HG03457 (cell line): ENCODE measurements around the gene EXOC3L4.
"Not testable (repeated sequence)": the region's sequence is repeated elsewhere in the genome, so short reads cannot be mapped to it uniquely, and the experiment has no call there.

Source experiments
- ATAC-seq: cut with Tn5 transposase; IDR thresholded peaks from one replicate; pipeline ENCODE4 v1.9.1; 2021; ENCODE audit warnings: moderate number of reproducible peaks; ENCODE audit not compliant: unreplicated experiment

The EXOC3L4 gene

GRCh38 chr14:103094406-103095209 is at the start of gene EXOC3L4:
TSS of gene EXOC3L4 (plus strand) at chr14:103094725. CDS start at chr14:103100220, 5,495 bp downstream.
- ATAC-seq: no peak

- ATAC-seq: no peak
Observed at GRCh38 chr14:103045371-103045869, 49.1 kb upstream of the EXOC3L4 start.

- ATAC-seq: not testable (repeated sequence)
Observed at GRCh38 chr14:103047453-103047852, 47.1 kb upstream of the EXOC3L4 start.

GRCh38 chr14:103050935-103051334 is 43.6 kb upstream of the EXOC3L4 start:
- no peak for ATAC-seq

GRCh38 chr14:103052407-103052806 is 42.1 kb upstream of the EXOC3L4 start:
- no peak for ATAC-seq

GRCh38 chr14:103055695-103056094 is 38.8 kb upstream of the EXOC3L4 start:
- no peak for ATAC-seq

GRCh38 chr14:103056322-103057027 is 38.0 kb upstream of the EXOC3L4 start:
- ATAC-seq: no peak

GRCh38 chr14:103057028-103057371 is 37.5 kb upstream of the EXOC3L4 start:
- no peak for ATAC-seq

- peak; percentile 65 for ATAC-seq
Observed at GRCh38 chr14:103057372-103058163, 37.0 kb upstream of the EXOC3L4 start, which contains the start of gene CDC42BPB. TSS of gene CDC42BPB (minus strand) at chr14:103057549. CDS start at chr14:103057173, 376 bp downstream.

- no peak for ATAC-seq
Observed at GRCh38 chr14:103058164-103059055, 36.1 kb upstream of the EXOC3L4 start.

GRCh38 chr14:103059556-103059955 is 35.0 kb upstream of the EXOC3L4 start:
- ATAC-seq: no peak

- ATAC-seq: no peak
Observed at GRCh38 chr14:103061482-103061976, 33.0 kb upstream of the EXOC3L4 start.

GRCh38 chr14:103064436-103064835 is 30.1 kb upstream of the EXOC3L4 start:
- ATAC-seq: no peak

GRCh38 chr14:103064978-103065377 is 29.5 kb upstream of the EXOC3L4 start:
- ATAC-seq: no peak

GRCh38 chr14:103065861-103066260 is 28.7 kb upstream of the EXOC3L4 start:
- no peak for ATAC-seq

GRCh38 chr14:103066399-103066798 is 28.1 kb upstream of the EXOC3L4 start:
- ATAC-seq: no peak

- no peak for ATAC-seq
Observed at GRCh38 chr14:103067231-103067954, 27.1 kb upstream of the EXOC3L4 start.

- ATAC-seq: no peak
Observed at GRCh38 chr14:103068351-103069073, 26.0 kb upstream of the EXOC3L4 start.
